HG03103 (cell line): ENCODE data around the gene NPY.
"Not testable (repeated sequence)": the region's sequence is repeated elsewhere in the genome, so short reads cannot be mapped to it uniquely, and the experiment has no call there.

Experiments used
- ATAC-seq: cut with Tn5 transposase; IDR thresholded peaks from one replicate; pipeline ENCODE4 v1.9.1; 2021; ENCODE audit warnings: low read depth; ENCODE audit not compliant: unreplicated experiment

NPY gene

GRCh38 chr7:24283897-24284698 is at the start of gene NPY:
Gene NPY, plus strand, starts transcription at chr7:24284190. Its CDS starts 1,051 bp downstream, at chr7:24285241.
- ATAC-seq: no peak

- no peak for ATAC-seq
Measured at GRCh38 chr7:24239260-24239659, 44.7 kb upstream of the NPY start.

- no peak for ATAC-seq
Measured at GRCh38 chr7:24241206-24241605, 42.8 kb upstream of the NPY start.

GRCh38 chr7:24244554-24244953 is 39.4 kb upstream of the NPY start:
- no peak for ATAC-seq

GRCh38 chr7:24245362-24245761 is 38.6 kb upstream of the NPY start:
- peak; percentile 72 for ATAC-seq

- no peak for ATAC-seq
Measured at GRCh38 chr7:24249266-24249665, 34.7 kb upstream of the NPY start.

- no peak for ATAC-seq
Measured at GRCh38 chr7:24251568-24251967, 32.4 kb upstream of the NPY start.

GRCh38 chr7:24255139-24255538 is 28.9 kb upstream of the NPY start:
- no peak for ATAC-seq

- not testable (repeated sequence) for ATAC-seq
Measured at GRCh38 chr7:24258324-24258723, 25.7 kb upstream of the NPY start.

- ATAC-seq: no peak
Measured at GRCh38 chr7:24271938-24272337, 12.1 kb upstream of the NPY start.

- ATAC-seq: no peak
Measured at GRCh38 chr7:24279512-24279911, 4.5 kb upstream of the NPY start.

GRCh38 chr7:24283554-24283896 is 465 bp upstream of the NPY start:
- no peak for ATAC-seq

GRCh38 chr7:24284699-24285506 is 913 bp downstream of the NPY start:
- ATAC-seq: no peak

- peak; percentile 99 for ATAC-seq
Measured at GRCh38 chr7:24290004-24290641, 6.1 kb downstream of the NPY start.

GRCh38 chr7:24291271-24291670 is 7.3 kb downstream of the NPY start:
- ATAC-seq: no peak

- no peak for ATAC-seq
Measured at GRCh38 chr7:24297362-24297761, 13.4 kb downstream of the NPY start.

- no peak for ATAC-seq
Measured at GRCh38 chr7:24298696-24299095, 14.7 kb downstream of the NPY start.

GRCh38 chr7:24299192-24299591 is 15.2 kb downstream of the NPY start:
- no peak for ATAC-seq

GRCh38 chr7:24301703-24302102 is 17.7 kb downstream of the NPY start:
- ATAC-seq: no peak

- no peak for ATAC-seq
Measured at GRCh38 chr7:24304494-24305095, 20.6 kb downstream of the NPY start.

GRCh38 chr7:24307326-24307725 is 23.3 kb downstream of the NPY start:
- no peak for ATAC-seq
